ENCODE measurements around the gene HDDC3. TPM values are rescaled to one million over a fixed set of nuclear protein-coding genes. Genes with fewer than 3 reads are reported as not detected.

HDDC3 gene
- total RNA-seq, 1 experiment from 2014 or later = 25.5 TPM

DNA sequence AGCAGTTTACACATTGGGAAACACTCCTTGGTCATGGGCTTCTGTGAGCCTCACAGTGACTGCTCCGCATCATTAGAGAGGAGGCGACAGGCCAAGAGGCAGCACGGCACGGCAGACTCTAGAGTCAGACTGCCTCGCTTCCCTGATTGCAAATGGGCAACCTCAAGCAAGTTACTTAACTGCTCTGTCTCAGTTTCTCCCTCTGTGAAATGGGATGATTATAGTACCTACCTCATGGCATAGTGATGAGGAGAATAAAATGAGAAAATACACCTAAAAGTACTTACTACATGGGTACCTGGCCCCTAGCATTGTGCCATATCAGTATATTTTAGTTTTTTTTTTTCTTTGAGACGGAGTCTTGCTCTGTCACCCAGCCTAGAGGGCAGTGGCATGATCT, 18.3 kb upstream of the HDDC3 start:
- no peak overlapping the region for H3K27ac Mint-ChIP-seq (ENCODE audit: low read depth, unreplicated experiment)
- CTCF ChIA-PET = interaction anchor here (11.8 kb wide), 1 partner anchor 18 kb away, joined by 108 read pairs; the partner anchor contains the start of genes HDDC3 and UNC45A
- no peak overlapping the region for H3K4me3 Mint-ChIP-seq (ENCODE audit: unreplicated experiment)
- TF ChIP-seq, protein P1, sequence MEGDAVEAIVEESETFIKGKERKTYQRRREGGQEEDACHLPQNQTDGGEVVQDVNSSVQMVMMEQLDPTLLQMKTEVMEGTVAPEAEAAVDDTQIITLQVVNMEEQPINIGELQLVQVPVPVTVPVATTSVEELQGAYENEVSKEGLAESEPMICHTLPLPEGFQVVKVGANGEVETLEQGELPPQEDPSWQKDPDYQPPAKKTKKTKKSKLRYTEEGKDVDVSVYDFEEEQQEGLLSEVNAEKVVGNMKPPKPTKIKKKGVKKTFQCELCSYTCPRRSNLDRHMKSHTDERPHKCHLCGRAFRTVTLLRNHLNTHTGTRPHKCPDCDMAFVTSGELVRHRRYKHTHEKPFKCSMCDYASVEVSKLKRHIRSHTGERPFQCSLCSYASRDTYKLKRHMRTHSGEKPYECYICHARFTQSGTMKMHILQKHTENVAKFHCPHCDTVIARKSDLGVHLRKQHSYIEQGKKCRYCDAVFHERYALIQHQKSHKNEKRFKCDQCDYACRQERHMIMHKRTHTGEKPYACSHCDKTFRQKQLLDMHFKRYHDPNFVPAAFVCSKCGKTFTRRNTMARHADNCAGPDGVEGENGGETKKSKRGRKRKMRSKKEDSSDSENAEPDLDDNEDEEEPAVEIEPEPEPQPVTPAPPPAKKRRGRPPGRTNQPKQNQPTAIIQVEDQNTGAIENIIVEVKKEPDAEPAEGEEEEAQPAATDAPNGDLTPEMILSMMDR (IDR thresholded peaks at IDR 0.05; ENCODE audit: unreplicated experiment) = no peak
- H3K4me1 Mint-ChIP-seq (ENCODE audit: insufficient read depth, unreplicated experiment) = no peaks in the 10 kb centered on the region
- H3K9me3 Mint-ChIP-seq (ENCODE audit: unreplicated experiment) = no peaks in the 10 kb centered on the region
- intact Hi-C loops (cut with micrococcal nuclease) = no loop called here
- no peaks in the 10 kb centered on the region for H3K27me3 Mint-ChIP-seq (ENCODE audit: insufficient read depth, unreplicated experiment)
- no TSS peak for BruUV-seq (replicated peaks)
- DNase-seq (ENCODE audit: unreplicated experiment) = no peak
- peaks cover 76% of the 10 kb centered on the region for H3K36me3 Mint-ChIP-seq (ENCODE audit: insufficient read depth, unreplicated experiment)
- POLR2A ChIA-PET = interaction anchor here (0.6 to 1.0 kb wide), 2 partner anchors 15 to 16 kb away, joined by 3 read pairs; partner anchors contain the start of gene UNC45A

GRCh38 chr15:90949979-90950675, 17.8 kb upstream of the HDDC3 start:
- no peaks in the 10 kb centered on the region for H3K27me3 Mint-ChIP-seq (ENCODE audit: insufficient read depth, unreplicated experiment)
- H3K4me1 Mint-ChIP-seq (ENCODE audit: insufficient read depth, unreplicated experiment) = no peaks in the 10 kb centered on the region
- no peak for DNase-seq (ENCODE audit: unreplicated experiment)
- CTCF ChIA-PET = interaction anchor here (11.8 kb wide), 1 partner anchor 18 kb away, joined by 108 read pairs; the partner anchor contains the start of genes HDDC3 and UNC45A
- POLR2A ChIA-PET = interaction anchor here (0.5 to 0.6 kb wide), 3 partner anchors 15 to 288 kb away, joined by 3 read pairs; no protein-coding TSS in a partner anchor
- BruUV-seq (replicated peaks) = no TSS peak
- no peak overlapping the region for H3K27ac Mint-ChIP-seq (ENCODE audit: low read depth, unreplicated experiment)
- intact Hi-C loops (cut with micrococcal nuclease) = no loop called here
- no peaks in the 10 kb centered on the region for H3K9me3 Mint-ChIP-seq (ENCODE audit: unreplicated experiment)
- TF ChIP-seq, protein P1 (IDR thresholded peaks at IDR 0.05; ENCODE audit: unreplicated experiment) = no peak
- H3K36me3 Mint-ChIP-seq (ENCODE audit: insufficient read depth, unreplicated experiment) = peaks cover 80% of the 10 kb centered on the region
- no peak overlapping the region for H3K4me3 Mint-ChIP-seq (ENCODE audit: unreplicated experiment)

GRCh38 chr15:90948506-90948905, 16.2 kb upstream of the HDDC3 start:
- POLR2A ChIA-PET = interaction anchor here (0.7 kb wide), 1 partner anchor 11 kb away, joined by 3 read pairs; no protein-coding TSS in a partner anchor
- no peak overlapping the region for H3K27ac Mint-ChIP-seq (ENCODE audit: low read depth, unreplicated experiment)
- no TSS peak for BruUV-seq (replicated peaks)
- peaks cover 88% of the 10 kb centered on the region for H3K36me3 Mint-ChIP-seq (ENCODE audit: insufficient read depth, unreplicated experiment)
- CTCF ChIA-PET = interaction anchor here (0.5 to 11.8 kb wide), 7 partner anchors 8 to 331 kb away, joined by 3 to 108 read pairs (median 3); partner anchors contain the start of genes HDDC3 and UNC45A
- no peak for DNase-seq (ENCODE audit: unreplicated experiment)
- H3K27me3 Mint-ChIP-seq (ENCODE audit: insufficient read depth, unreplicated experiment) = no peaks in the 10 kb centered on the region
- TF ChIP-seq, protein P1 (IDR thresholded peaks at IDR 0.05; ENCODE audit: unreplicated experiment) = no peak
- intact Hi-C loops (cut with micrococcal nuclease) = no loop called here
- H3K4me3 Mint-ChIP-seq (ENCODE audit: unreplicated experiment) = no peak overlapping the region
- H3K9me3 Mint-ChIP-seq (ENCODE audit: unreplicated experiment) = no peaks in the 10 kb centered on the region
- no peaks in the 10 kb centered on the region for H3K4me1 Mint-ChIP-seq (ENCODE audit: insufficient read depth, unreplicated experiment)

DNA sequence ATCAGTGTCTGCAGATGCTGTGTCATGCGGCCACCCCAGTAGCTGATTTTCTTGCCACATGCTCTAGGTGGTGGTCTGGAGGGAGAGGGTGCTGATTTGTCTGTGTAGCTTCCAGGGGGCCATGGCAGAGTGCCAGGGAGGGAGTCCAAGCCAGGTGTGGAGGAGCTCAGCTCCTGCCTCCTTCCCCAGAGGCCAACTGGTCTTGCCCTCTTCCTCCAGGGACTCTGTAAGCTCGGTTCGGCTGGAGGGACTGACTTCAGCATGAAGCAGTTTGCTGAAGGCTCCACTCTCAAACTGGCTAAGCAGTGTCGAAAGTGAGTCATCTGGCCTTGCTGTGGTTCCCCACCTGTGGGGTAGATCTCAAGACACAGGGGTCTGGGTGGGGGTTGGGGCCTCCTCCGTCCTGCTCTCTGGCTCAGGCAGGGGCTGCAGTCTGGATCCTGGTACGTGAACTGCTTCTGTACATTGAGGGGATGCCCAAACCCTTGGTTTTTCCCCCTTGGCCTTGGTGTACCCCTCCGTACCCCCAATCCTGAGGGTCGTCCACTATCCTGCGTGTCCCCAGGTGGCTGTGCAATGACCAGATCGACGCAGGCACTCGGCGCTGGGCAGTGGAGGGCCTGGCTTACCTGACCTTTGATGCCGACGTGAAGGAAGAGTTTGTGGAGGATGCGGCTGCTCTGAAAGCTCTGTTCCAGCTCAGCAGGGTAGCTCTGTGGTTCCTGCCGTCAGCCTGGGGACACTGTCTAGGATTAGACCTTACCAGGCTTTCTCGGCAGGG, 15.4 kb upstream of the HDDC3 start:
- Mint-ChIP-seq H3K36me3 (ENCODE audit: insufficient read depth, unreplicated experiment) (peaks cover 89% of the 10 kb centered on the region), H3K4me3 (ENCODE audit: unreplicated experiment) (no peak overlapping the region), H3K27ac (ENCODE audit: low read depth, unreplicated experiment) (no peak overlapping the region), H3K9me3 (ENCODE audit: unreplicated experiment) (no peaks in the 10 kb centered on the region), H3K27me3 (ENCODE audit: insufficient read depth, unreplicated experiment) (no peaks in the 10 kb centered on the region), H3K4me1 (ENCODE audit: insufficient read depth, unreplicated experiment) (no peaks in the 10 kb centered on the region)
- intact Hi-C loops (cut with micrococcal nuclease) = no loop called here
- POLR2A ChIA-PET = interaction anchor here (1.6 kb wide), 2 partner anchors 13 to 38 kb away, joined by 3 to 5 read pairs; partner anchors contain the start of gene UNC45A
- no TSS peak for BruUV-seq (replicated peaks)
- DNase-seq (ENCODE audit: unreplicated experiment) = no peak
- TF ChIP-seq, protein P1 (IDR thresholded peaks at IDR 0.05; ENCODE audit: unreplicated experiment) = no peak
- CTCF ChIA-PET = interaction anchor here (0.5 to 11.8 kb wide), 5 partner anchors 9 to 331 kb away, joined by 3 to 108 read pairs (median 3); partner anchors contain the start of genes HDDC3, UNC45A and VPS33B

All from MCF 10A (cell line).